Gastroesophageal sphincter (tissue), 3 donors: ENCODE results near the gene VAPB.

Experiments used
- CTCF ChIP-seq, 4 experiments: fragments of 200-600 bp in 2 of 4; fragments of 450-650 bp in 2 of 4; sonication (generic) in 1 of 4; IDR thresholded peaks; one replicate each; pipeline ENCODE4 v1.5.1; 2017 to 2019; ENCODE audit warnings: antibody characterized with exemption in 4 of 4, mild to moderate bottlenecking in 2 of 4, moderate library complexity in 2 of 4
- POLR2AphosphoS5 ChIP-seq: sonication (generic); formaldehyde crosslinking; IDR thresholded peaks from one replicate; pipeline ENCODE4 v1.6.1; 2017; ENCODE audit warnings: antibody characterized with exemption

- TF ChIP-seq CTCF (IDR thresholded peaks at IDR 0.05) (no peak), POLR2AphosphoS5 (no peak)
Observed at GRCh38 chr20:58403272-58403671, 14.2 kb downstream of the VAPB start.
